ENCODE results near the gene HELZ. TPM values are rescaled to one million over a fixed set of nuclear protein-coding genes. Genes with fewer than 3 reads are reported as not detected.

The HELZ gene
- total and polyA plus RNA-seq, 2 donors (not counting 3 experiments of a cell fraction or from before 2014, with no cell fraction given) = 8.0 to 47.3 TPM

DNA sequence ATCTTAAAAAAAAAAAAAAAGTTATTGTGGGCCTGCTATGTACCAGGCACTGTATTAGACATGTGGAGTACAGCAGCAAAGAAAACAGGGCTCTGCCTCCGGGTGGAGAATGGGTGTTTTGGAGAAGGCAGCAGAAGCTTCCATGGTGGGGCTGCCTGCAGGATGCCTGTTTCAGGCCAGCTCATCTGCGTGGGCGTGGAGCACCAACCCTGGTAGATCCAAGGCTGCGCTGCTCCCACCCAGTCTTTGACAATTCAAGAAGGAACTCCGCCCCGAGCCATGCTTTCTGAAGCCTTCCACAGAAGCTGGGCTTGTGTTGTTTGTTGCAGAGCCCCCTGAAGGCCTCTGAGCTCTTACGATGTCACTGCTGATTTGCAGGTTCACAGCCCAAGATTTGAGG, 223.8 kb downstream of the HELZ start:
- ChIA-PET POLR2A (no interaction called here), CTCF (interaction anchor here (1.6 kb wide), 1 partner anchor 11 kb away, joined by 4 read pairs; no protein-coding TSS in a partner anchor)
- no peak for TF ChIP-seq EZH2 (IDR thresholded peaks at IDR 0.05; ENCODE audit: borderline replicate concordance, low read depth, low read length, severe bottlenecking)
- no peak for TF ChIP-seq FOS (IDR thresholded peaks at IDR 0.05; ENCODE audit: borderline replicate concordance, insufficient read depth, low read length)
- TF ChIP-seq MAX (IDR thresholded peaks at IDR 0.05; ENCODE audit: insufficient read depth, insufficient read length) = no peak
- TF ChIP-seq MYC (IDR thresholded peaks at IDR 0.05; ENCODE audit: low read depth, low read length) = no peak
- TF ChIP-seq POLR2AphosphoS5 (IDR thresholded peaks at IDR 0.05; ENCODE audit: insufficient read depth, low read depth, low read length) = no peak
- TF ChIP-seq JUN (IDR thresholded peaks at IDR 0.05; ENCODE audit: borderline replicate concordance, insufficient read depth, insufficient read length, low read depth) = no peak
- no peak for TF ChIP-seq CTCF (IDR thresholded peaks at IDR 0.05; ENCODE audit: extremely low read depth in 1 of 2, insufficient read depth in 1 of 2, low read depth in 1 of 2, low read length in 2 of 2)
- no peak for TF ChIP-seq POLR2A (IDR thresholded peaks at IDR 0.05; ENCODE audit: low read depth, low read length)
- TF ChIP-seq GATA2 (IDR thresholded peaks at IDR 0.05; ENCODE audit: insufficient read depth, insufficient read length, low read depth, low read length) = no peak
- Histone ChIP-seq H3K79me2 (ENCODE audit: control insufficient read depth, insufficient read depth, low read length) (no peaks in the 10 kb centered on the region), H3K4me1 (ENCODE audit: control insufficient read depth, extremely low read depth, insufficient read depth, low read length) (no peaks in the 10 kb centered on the region), H4K20me1 (replicated peaks; ENCODE audit: control insufficient read depth, extremely low read depth, insufficient read depth, low read length) (no peaks in the 10 kb centered on the region), H3K9me1 (replicated peaks; ENCODE audit: control insufficient read depth, extremely low read depth, insufficient read depth, low read length) (no peaks in the 10 kb centered on the region), H3K27me3 (ENCODE audit: control insufficient read depth in 2 of 2, insufficient read depth in 2 of 2, low read length in 2 of 2) (no peaks in the 10 kb centered on the region), H3K9ac (replicated peaks; ENCODE audit: extremely low read depth, insufficient read depth, low read length) (no peak overlapping the region), H3K27ac (ENCODE audit: insufficient read depth, low read depth, low read length) (no peak overlapping the region), H3K36me3 (ENCODE audit: control insufficient read depth in 2 of 2, extremely low read depth in 1 of 2, insufficient read depth in 2 of 2, low read length in 2 of 2) (no peaks in the 10 kb centered on the region), H3K4me2 (ENCODE audit: insufficient read depth, low read length) (no peak overlapping the region), H2AFZ (ENCODE audit: low read depth, low read length) (no peak overlapping the region), H3K4me3 (replicated peaks in 1 of 3; ENCODE audit: insufficient read depth in 1 of 3, low read depth in 1 of 3, low read length in 3 of 3) (no peak overlapping the region), H3K9me3 (replicated peaks; ENCODE audit: control insufficient read depth, insufficient read depth, low read length) (no peaks in the 10 kb centered on the region)
- dilution Hi-C loops (cut with MboI; ENCODE audit: extremely low pct_ligation_motif_present, low sequenced_read_pairs) = no loop called here
- DNase-seq (ENCODE audit: low read depth, low spot score) (no peak), FAIRE-seq (no peak)
- BruUV-seq (replicated peaks) = no TSS peak
- intact Hi-C loops (cut with micrococcal nuclease) = no loop called here

Small RNAs within 50 kb of the gene (small RNA-seq; reads per million reads assigned to genes)
- gene AC007448.1 (ENCODE audit: insufficient read depth, insufficient read length, low read depth, low replicate concordance) (not detected), gene RF00393 (ENCODE audit: insufficient read depth, insufficient read length, low read depth, low replicate concordance) (not detected), gene RNA5SP447 (ENCODE audit: insufficient read depth, insufficient read length, low read depth, low replicate concordance) (not detected)

Other genes with a start within 250 kb of the HELZ start
- not detected in 2 replicates for gene CACNG1, start 200.6 kb downstream of the HELZ start, total RNA-seq
- gene CACNG1, start 200.6 kb downstream of the HELZ start, polyA plus RNA-seq = not detected in 2 replicates
- 69.8 and 73.0 TPM in 2 replicates for gene PSMD12, start 121.4 kb upstream of the HELZ start, total RNA-seq
- 8.8 and 14.1 TPM in 2 replicates for gene PSMD12, start 121.4 kb upstream of the HELZ start, polyA plus RNA-seq
- gene PITPNC1, start 132.1 kb upstream of the HELZ start, total RNA-seq = 9.6 and 10.5 TPM in 2 replicates
- 2.0 and 2.4 TPM in 2 replicates for gene PITPNC1, start 132.1 kb upstream of the HELZ start, polyA plus RNA-seq